ENCODE measurements around the gene GREB1.

Gene GREB1

GRCh38 chr2:11540148-11540995 is 6.5 kb downstream of the GREB1 start:
- Mint-ChIP-seq H3K4me1 (ENCODE audit: low read depth) (no peaks in the 10 kb centered on the region), H3K27me3 (ENCODE audit: low read depth) (no peaks in the 10 kb centered on the region), H3K4me3 (no peak overlapping the region), H3K27ac (no peak overlapping the region), H3K36me3 (ENCODE audit: low read depth) (no peaks in the 10 kb centered on the region), H3K9me3 (no peaks in the 10 kb centered on the region)

GRCh38 chr2:11540996-11541692 is 7.3 kb downstream of the GREB1 start:
- H3K4me3 Mint-ChIP-seq: no peak overlapping the region
- H3K4me1 Mint-ChIP-seq (ENCODE audit: low read depth): no peaks in the 10 kb centered on the region
- no peaks in the 10 kb centered on the region for H3K9me3 Mint-ChIP-seq
- H3K27me3 Mint-ChIP-seq (ENCODE audit: low read depth): no peaks in the 10 kb centered on the region
- no peak overlapping the region for H3K27ac Mint-ChIP-seq
- H3K36me3 Mint-ChIP-seq (ENCODE audit: low read depth): no peaks in the 10 kb centered on the region

GRCh38 chr2:11541693-11542274 is 7.9 kb downstream of the GREB1 start:
- Mint-ChIP-seq H3K4me1 (ENCODE audit: low read depth) (no peaks in the 10 kb centered on the region), H3K9me3 (no peaks in the 10 kb centered on the region), H3K4me3 (no peak overlapping the region), H3K27ac (no peak overlapping the region), H3K27me3 (ENCODE audit: low read depth) (no peaks in the 10 kb centered on the region), H3K36me3 (ENCODE audit: low read depth) (no peaks in the 10 kb centered on the region)

- H3K27ac Mint-ChIP-seq: no peak overlapping the region
- no peak overlapping the region for H3K4me3 Mint-ChIP-seq
- no peaks in the 10 kb centered on the region for H3K27me3 Mint-ChIP-seq (ENCODE audit: low read depth)
Observed at GRCh38 chr2:11542275-11542819, 8.5 kb downstream of the GREB1 start.

GRCh38 chr2:11543337-11544216 is 9.7 kb downstream of the GREB1 start:
- H3K27ac Mint-ChIP-seq: no peak overlapping the region
- H3K9me3 Mint-ChIP-seq: no peaks in the 10 kb centered on the region
- H3K27me3 Mint-ChIP-seq (ENCODE audit: low read depth): no peaks in the 10 kb centered on the region
- no peaks in the 10 kb centered on the region for H3K36me3 Mint-ChIP-seq (ENCODE audit: low read depth)
- H3K4me1 Mint-ChIP-seq (ENCODE audit: low read depth): no peaks in the 10 kb centered on the region
- H3K4me3 Mint-ChIP-seq: no peak overlapping the region

More at GRCh38 chr2:11542275-11542819, 8.5 kb downstream of the GREB1 start:
- Mint-ChIP-seq H3K36me3 (ENCODE audit: low read depth) (no peaks in the 10 kb centered on the region), H3K9me3 (no peaks in the 10 kb centered on the region), H3K4me1 (ENCODE audit: low read depth) (no peaks in the 10 kb centered on the region)

- peaks cover 5% of the 10 kb centered on the region for H3K27me3 Mint-ChIP-seq (ENCODE audit: low read depth)
- H3K36me3 Mint-ChIP-seq (ENCODE audit: low read depth): no peaks in the 10 kb centered on the region
- no peak overlapping the region for H3K4me3 Mint-ChIP-seq
Observed at GRCh38 chr2:11546072-11546471, 12.2 kb downstream of the GREB1 start.

GRCh38 chr2:11547912-11548497 is 14.2 kb downstream of the GREB1 start:
- no peaks in the 10 kb centered on the region for H3K4me1 Mint-ChIP-seq (ENCODE audit: low read depth)
- no peak overlapping the region for H3K27ac Mint-ChIP-seq
- H3K27me3 Mint-ChIP-seq (ENCODE audit: low read depth): peaks cover 5% of the 10 kb centered on the region
- no peaks in the 10 kb centered on the region for H3K36me3 Mint-ChIP-seq (ENCODE audit: low read depth)
- no peaks in the 10 kb centered on the region for H3K9me3 Mint-ChIP-seq
- H3K4me3 Mint-ChIP-seq: no peak overlapping the region

More at GRCh38 chr2:11546072-11546471, 12.2 kb downstream of the GREB1 start:
- no peaks in the 10 kb centered on the region for H3K9me3 Mint-ChIP-seq
- no peaks in the 10 kb centered on the region for H3K4me1 Mint-ChIP-seq (ENCODE audit: low read depth)
- no peak overlapping the region for H3K27ac Mint-ChIP-seq

GRCh38 chr2:11550302-11550701 is 16.5 kb downstream of the GREB1 start:
- H3K4me3 Mint-ChIP-seq: no peak overlapping the region
- no peak overlapping the region for H3K27ac Mint-ChIP-seq
- no peaks in the 10 kb centered on the region for H3K9me3 Mint-ChIP-seq
- peaks cover 3% of the 10 kb centered on the region for H3K4me1 Mint-ChIP-seq (ENCODE audit: low read depth)
- H3K36me3 Mint-ChIP-seq (ENCODE audit: low read depth): no peaks in the 10 kb centered on the region
- H3K27me3 Mint-ChIP-seq (ENCODE audit: low read depth): peaks cover 19% of the 10 kb centered on the region

GRCh38 chr2:11550901-11551568 is 17.2 kb downstream of the GREB1 start:
- Mint-ChIP-seq H3K4me3 (no peak overlapping the region), H3K27ac (no peak overlapping the region), H3K4me1 (ENCODE audit: low read depth) (peaks cover 3% of the 10 kb centered on the region), H3K9me3 (no peaks in the 10 kb centered on the region), H3K36me3 (ENCODE audit: low read depth) (no peaks in the 10 kb centered on the region), H3K27me3 (ENCODE audit: low read depth) (peaks cover 26% of the 10 kb centered on the region)

- H3K27me3 Mint-ChIP-seq (ENCODE audit: low read depth): peaks cover 33% of the 10 kb centered on the region
- H3K9me3 Mint-ChIP-seq: no peaks in the 10 kb centered on the region
- H3K27ac Mint-ChIP-seq: no peak overlapping the region
- peaks cover 3% of the 10 kb centered on the region for H3K4me1 Mint-ChIP-seq (ENCODE audit: low read depth)
- no peaks in the 10 kb centered on the region for H3K36me3 Mint-ChIP-seq (ENCODE audit: low read depth)
- no peak overlapping the region for H3K4me3 Mint-ChIP-seq
Observed at GRCh38 chr2:11551569-11552259, 17.9 kb downstream of the GREB1 start.

GRCh38 chr2:11552260-11552638 is 18.4 kb downstream of the GREB1 start:
- Mint-ChIP-seq H3K36me3 (ENCODE audit: low read depth) (no peaks in the 10 kb centered on the region), H3K4me1 (ENCODE audit: low read depth) (peaks cover 3% of the 10 kb centered on the region), H3K4me3 (no peak overlapping the region), H3K27me3 (ENCODE audit: low read depth) (peaks cover 35% of the 10 kb centered on the region), H3K27ac (no peak overlapping the region), H3K9me3 (no peaks in the 10 kb centered on the region)

GRCh38 chr2:11553661-11554398 is 20.0 kb downstream of the GREB1 start:
- Mint-ChIP-seq H3K4me1 (ENCODE audit: low read depth) (peaks cover 3% of the 10 kb centered on the region), H3K27me3 (ENCODE audit: low read depth) (peaks cover 42% of the 10 kb centered on the region), H3K9me3 (no peaks in the 10 kb centered on the region), H3K36me3 (ENCODE audit: low read depth) (no peaks in the 10 kb centered on the region), H3K27ac (no peak overlapping the region), H3K4me3 (no peak overlapping the region)
